ENCODE data around the gene HES5. TPM values are rescaled to one million over a fixed set of nuclear protein-coding genes. Genes with fewer than 3 reads are reported as not detected.

The HES5 gene
- polyA plus RNA-seq, 1 of the 3 experiments (the other 2 are of a cell fraction) = 0.03 TPM

DNA sequence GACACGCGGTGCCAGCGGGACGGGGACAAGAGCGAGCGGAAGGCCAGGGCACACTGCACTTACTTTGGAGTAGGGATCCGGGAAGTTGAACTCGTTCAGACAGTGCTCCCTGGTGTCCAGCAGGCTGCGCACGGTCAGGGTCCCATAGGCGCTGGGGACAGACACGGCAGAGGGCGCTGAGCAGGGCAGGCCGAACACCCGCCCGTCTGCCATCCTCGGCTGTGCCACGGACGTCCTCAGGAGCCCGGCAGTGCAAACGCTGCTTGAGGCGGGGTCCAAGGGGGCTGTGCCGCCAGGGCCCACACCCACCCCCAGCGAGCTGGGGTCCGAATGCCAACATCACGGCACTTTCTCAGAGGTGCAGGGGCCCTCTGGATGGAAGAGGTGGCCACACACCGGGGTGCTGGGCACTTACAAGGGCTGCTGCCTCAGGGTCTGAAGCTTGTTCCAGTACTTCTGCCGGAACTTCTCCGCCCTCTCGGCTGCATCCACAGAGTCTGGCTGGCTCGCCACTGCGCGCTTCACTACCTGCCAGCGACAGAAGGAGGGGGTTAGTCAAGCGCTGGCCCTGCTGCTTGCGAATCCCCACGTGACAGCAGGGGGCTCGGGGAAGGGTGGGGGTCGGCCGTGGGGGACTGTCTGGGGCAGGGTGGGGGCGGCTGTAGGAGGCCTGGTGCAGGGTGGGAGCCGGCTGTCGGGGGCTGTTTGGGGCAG is 16.0 kb downstream of the HES5 start:
- Histone ChIP-seq H3K4me1 (ENCODE audit: control insufficient read depth in 1 of 2, insufficient read depth in 2 of 2, low read depth in 1 of 2, low read length in 1 of 2) (no peaks in the 10 kb centered on the region), H3K9me2 (no peaks in the 10 kb centered on the region), H4K20me1 (ENCODE audit: insufficient read depth) (no peaks in the 10 kb centered on the region), H3K4me2 (no peak overlapping the region), H3K4me3 (ENCODE audit: low read depth in 2 of 2, low read length in 1 of 2) (no peak overlapping the region), H2AFZ (ENCODE audit: low read depth) (no peak overlapping the region), H3F3A (replicated peaks; ENCODE audit: insufficient read depth) (no peaks in the 10 kb centered on the region), H3K27ac (ENCODE audit: low read depth in 2 of 2, low read length in 1 of 2) (no peak overlapping the region), H3K9me3 (no peaks in the 10 kb centered on the region), H3K79me2 (ENCODE audit: insufficient read depth) (no peaks in the 10 kb centered on the region), H3K27me3 (ENCODE audit: insufficient read depth) (no peaks in the 10 kb centered on the region), H3K36me3 (replicated peaks in 1 of 2; ENCODE audit: control insufficient read depth in 1 of 2, insufficient read depth in 2 of 2, low read length in 1 of 2) (peaks cover 0 to 90% of the 10 kb centered on the region in 2 experiments), H3K9ac (no peak overlapping the region)
- no peak for TF ChIP-seq RXRA (IDR thresholded peaks at IDR 0.05; ENCODE audit: borderline replicate concordance, low read depth)
- no peak for TF ChIP-seq FOXM1 (IDR thresholded peaks at IDR 0.05; ENCODE audit: low read depth)
- TF ChIP-seq POLR2AphosphoS5 (IDR thresholded peaks at IDR 0.05; ENCODE audit: low read depth, low read length) = no peak
- TF ChIP-seq TAF1 (IDR thresholded peaks at IDR 0.05; ENCODE audit: borderline replicate concordance, low read depth, low read length) = no peak
- TF ChIP-seq EZH2phosphoT487 (IDR thresholded peaks at IDR 0.05; ENCODE audit: borderline replicate concordance, low read depth) = no peak
- no peak for TF ChIP-seq TCF12 (IDR thresholded peaks at IDR 0.05)
- TF ChIP-seq, protein P1, sequence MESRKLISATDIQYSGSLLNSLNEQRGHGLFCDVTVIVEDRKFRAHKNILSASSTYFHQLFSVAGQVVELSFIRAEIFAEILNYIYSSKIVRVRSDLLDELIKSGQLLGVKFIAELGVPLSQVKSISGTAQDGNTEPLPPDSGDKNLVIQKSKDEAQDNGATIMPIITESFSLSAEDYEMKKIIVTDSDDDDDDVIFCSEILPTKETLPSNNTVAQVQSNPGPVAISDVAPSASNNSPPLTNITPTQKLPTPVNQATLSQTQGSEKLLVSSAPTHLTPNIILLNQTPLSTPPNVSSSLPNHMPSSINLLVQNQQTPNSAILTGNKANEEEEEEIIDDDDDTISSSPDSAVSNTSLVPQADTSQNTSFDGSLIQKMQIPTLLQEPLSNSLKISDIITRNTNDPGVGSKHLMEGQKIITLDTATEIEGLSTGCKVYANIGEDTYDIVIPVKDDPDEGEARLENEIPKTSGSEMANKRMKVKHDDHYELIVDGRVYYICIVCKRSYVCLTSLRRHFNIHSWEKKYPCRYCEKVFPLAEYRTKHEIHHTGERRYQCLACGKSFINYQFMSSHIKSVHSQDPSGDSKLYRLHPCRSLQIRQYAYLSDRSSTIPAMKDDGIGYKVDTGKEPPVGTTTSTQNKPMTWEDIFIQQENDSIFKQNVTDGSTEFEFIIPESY (IDR thresholded peaks at IDR 0.05; ENCODE audit: borderline replicate concordance, low read depth) = no peak
- no peak for TF ChIP-seq CTCF (IDR thresholded peaks at IDR 0.05)
- TF ChIP-seq YY1 (IDR thresholded peaks at IDR 0.05; ENCODE audit: low read depth) = no peak
- no peak for TF ChIP-seq SMC3 (IDR thresholded peaks at IDR 0.05; ENCODE audit: low read depth, low read length)
- no peak for DNase-seq
- CTCF ChIA-PET = no interaction called here
- WGBS (ENCODE audit: low lambda C conversion rate) = 96% methylated on average over 23 of the region's 43 CpGs
- POLR2A ChIA-PET = interaction anchor here (1.3 kb wide), 1 partner anchor 12 kb away, joined by 5 read pairs; no protein-coding TSS in a partner anchor

DNA sequence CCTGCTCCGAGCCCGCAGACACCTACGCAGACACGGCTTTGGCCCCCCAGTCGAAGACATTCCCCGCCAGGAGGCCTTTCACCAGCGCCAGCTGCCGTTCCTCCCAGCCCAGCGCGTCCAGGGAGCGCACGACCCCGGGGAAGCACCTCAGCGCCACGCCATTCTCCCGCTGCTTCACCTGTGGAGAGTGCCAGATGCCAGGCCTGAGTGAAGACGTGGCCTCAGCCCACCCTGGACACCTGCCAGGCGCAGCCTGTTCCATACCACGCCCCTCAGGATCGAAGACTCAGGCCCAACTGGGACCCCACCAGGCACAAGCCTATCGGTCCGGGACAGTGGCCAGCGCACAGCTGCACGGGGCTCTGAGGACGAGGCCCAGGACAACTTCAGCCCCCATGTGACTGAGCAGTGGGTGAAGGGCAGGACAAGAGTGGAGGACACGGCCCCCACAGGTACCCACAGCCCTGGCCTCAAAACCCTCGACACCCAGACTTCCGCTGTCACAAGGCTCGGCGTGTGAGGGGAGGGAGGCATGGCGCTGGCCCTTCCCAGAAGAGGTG is 17.1 kb downstream of the HES5 start:
- Histone ChIP-seq H3K4me1 (ENCODE audit: control insufficient read depth in 1 of 2, insufficient read depth in 2 of 2, low read depth in 1 of 2, low read length in 1 of 2) (no peaks in the 10 kb centered on the region), H3F3A (replicated peaks; ENCODE audit: insufficient read depth) (no peaks in the 10 kb centered on the region), H4K20me1 (ENCODE audit: insufficient read depth) (no peaks in the 10 kb centered on the region), H3K9me3 (no peaks in the 10 kb centered on the region), H3K36me3 (replicated peaks in 1 of 2; ENCODE audit: control insufficient read depth in 1 of 2, insufficient read depth in 2 of 2, low read length in 1 of 2) (peaks cover 0 to 87% of the 10 kb centered on the region in 2 experiments), H2AFZ (ENCODE audit: low read depth) (no peak overlapping the region), H3K79me2 (ENCODE audit: insufficient read depth) (no peaks in the 10 kb centered on the region), H3K9me2 (no peaks in the 10 kb centered on the region), H3K9ac (no peak overlapping the region), H3K27ac (ENCODE audit: low read depth in 2 of 2, low read length in 1 of 2) (no peak overlapping the region), H3K4me2 (no peak overlapping the region), H3K4me3 (ENCODE audit: low read depth in 2 of 2, low read length in 1 of 2) (no peak overlapping the region), H3K27me3 (ENCODE audit: insufficient read depth) (no peaks in the 10 kb centered on the region)
- DNase-seq = no peak
- WGBS (ENCODE audit: low lambda C conversion rate) = 93% methylated on average over 5 of the region's 31 CpGs
- ChIA-PET CTCF (interaction anchor here (1.4 kb wide), 1 partner anchor 12 kb away, joined by 3 read pairs; no protein-coding TSS in a partner anchor), POLR2A (no interaction called here)
- TF ChIP-seq, protein P2, sequence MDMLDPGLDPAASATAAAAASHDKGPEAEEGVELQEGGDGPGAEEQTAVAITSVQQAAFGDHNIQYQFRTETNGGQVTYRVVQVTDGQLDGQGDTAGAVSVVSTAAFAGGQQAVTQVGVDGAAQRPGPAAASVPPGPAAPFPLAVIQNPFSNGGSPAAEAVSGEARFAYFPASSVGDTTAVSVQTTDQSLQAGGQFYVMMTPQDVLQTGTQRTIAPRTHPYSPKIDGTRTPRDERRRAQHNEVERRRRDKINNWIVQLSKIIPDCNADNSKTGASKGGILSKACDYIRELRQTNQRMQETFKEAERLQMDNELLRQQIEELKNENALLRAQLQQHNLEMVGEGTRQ (IDR thresholded peaks at IDR 0.05; ENCODE audit: borderline replicate concordance, low read depth, low read length) = no peak
- TF ChIP-seq JUND (IDR thresholded peaks at IDR 0.05) (no peak), RFX5 (IDR thresholded peaks at IDR 0.05; ENCODE audit: low read length) (no peak), FOXM1 (IDR thresholded peaks at IDR 0.05; ENCODE audit: low read depth) (no peak), TCF12 (IDR thresholded peaks at IDR 0.05) (no peak), FOSL2 (IDR thresholded peaks at IDR 0.05; ENCODE audit: borderline replicate concordance, low read depth) (no peak), RCOR1 (IDR thresholded peaks at IDR 0.05; ENCODE audit: low read length) (no peak), NFIC (IDR thresholded peaks at IDR 0.05; ENCODE audit: borderline replicate concordance) (no peak), GABPA (IDR thresholded peaks at IDR 0.05; ENCODE audit: low read depth) (no peak), EZH2phosphoT487 (IDR thresholded peaks at IDR 0.05; ENCODE audit: borderline replicate concordance, low read depth) (no peak), EP300 (IDR thresholded peaks at IDR 0.05; ENCODE audit: borderline replicate concordance in 1 of 2, low read depth in 1 of 2, low read length in 1 of 2) (no peak), POLR2AphosphoS5 (IDR thresholded peaks at IDR 0.05; ENCODE audit: low read depth, low read length) (no peak), MEF2A (IDR thresholded peaks at IDR 0.05; ENCODE audit: borderline replicate concordance, low read depth) (no peak)
- TF ChIP-seq, protein P3, sequence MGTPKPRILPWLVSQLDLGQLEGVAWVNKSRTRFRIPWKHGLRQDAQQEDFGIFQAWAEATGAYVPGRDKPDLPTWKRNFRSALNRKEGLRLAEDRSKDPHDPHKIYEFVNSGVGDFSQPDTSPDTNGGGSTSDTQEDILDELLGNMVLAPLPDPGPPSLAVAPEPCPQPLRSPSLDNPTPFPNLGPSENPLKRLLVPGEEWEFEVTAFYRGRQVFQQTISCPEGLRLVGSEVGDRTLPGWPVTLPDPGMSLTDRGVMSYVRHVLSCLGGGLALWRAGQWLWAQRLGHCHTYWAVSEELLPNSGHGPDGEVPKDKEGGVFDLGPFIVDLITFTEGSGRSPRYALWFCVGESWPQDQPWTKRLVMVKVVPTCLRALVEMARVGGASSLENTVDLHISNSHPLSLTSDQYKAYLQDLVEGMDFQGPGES (IDR thresholded peaks at IDR 0.05; ENCODE audit: low read depth, low read length) = no peak

Data from SK-N-SH (cell line).